NCI-H187 treated with DMSO at 0.1 percent for 48 hours (cell line): Measurements from ENCODE around the gene APOBEC3H.

ENCODE experiments used
- DNase-seq: peaks from one replicate; lab custom pipeline; 2025; lab: John Stamatoyannopoulos, UW

Gene APOBEC3H

DNA sequence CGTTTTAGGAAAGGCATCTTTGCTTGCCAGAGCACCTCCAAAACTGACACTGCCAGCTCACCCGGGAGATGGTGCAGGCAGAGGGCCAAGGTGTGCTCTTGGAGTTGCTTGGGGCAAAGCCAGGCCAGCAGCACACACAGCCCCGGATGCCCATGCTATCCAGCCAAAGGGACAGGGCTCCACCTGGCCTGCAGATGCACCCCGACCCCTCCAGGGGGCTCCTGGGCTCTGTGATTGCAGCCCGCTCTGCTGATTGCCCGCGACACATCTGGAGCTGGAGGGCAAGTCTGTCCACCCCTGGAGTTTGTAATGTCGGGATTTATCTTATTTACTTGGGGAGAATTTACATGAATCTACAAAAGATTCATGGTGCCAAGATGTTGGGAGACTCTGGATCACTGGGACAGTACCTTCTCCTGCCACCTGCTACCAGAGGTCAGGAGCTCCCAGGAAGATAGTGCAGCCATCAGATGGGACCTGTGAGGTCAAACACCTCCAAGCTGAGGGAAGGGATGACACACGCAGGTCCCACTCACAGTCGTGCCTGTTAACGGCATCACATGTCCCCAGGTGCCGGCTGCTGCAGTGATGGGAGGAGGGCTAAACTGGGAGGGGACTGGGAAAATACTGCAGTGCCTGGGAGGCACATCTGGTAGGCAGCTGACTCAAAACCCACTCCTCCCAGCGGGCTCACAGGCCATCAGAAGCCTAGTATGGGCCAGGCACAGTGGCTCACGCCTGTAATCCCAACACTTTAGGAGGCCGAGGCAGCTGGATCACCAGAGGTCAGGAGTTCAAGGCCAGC is 38.2 kb downstream of the APOBEC3H start:
- DNase-seq: no peak

DNA sequence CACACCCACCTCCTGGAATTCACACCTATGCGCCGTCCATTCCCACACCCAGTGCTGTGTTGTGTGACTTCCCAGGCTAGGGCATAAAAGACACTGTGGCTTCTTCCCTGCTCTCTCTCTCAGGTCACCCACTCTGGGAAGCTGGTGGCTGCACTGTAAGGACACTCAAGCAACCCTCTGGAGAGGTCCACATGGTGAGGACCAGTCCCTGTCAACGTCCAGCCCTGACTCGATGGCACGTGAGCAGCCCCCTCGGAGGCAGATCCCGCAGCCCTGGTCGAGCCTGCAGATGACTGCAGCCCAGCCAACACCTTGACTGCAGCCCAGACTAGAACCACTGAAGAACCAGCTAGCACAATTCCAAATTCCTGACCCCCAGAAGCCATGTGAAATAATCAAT is 39.3 kb downstream of the APOBEC3H start:
- DNase-seq: no peak

DNA sequence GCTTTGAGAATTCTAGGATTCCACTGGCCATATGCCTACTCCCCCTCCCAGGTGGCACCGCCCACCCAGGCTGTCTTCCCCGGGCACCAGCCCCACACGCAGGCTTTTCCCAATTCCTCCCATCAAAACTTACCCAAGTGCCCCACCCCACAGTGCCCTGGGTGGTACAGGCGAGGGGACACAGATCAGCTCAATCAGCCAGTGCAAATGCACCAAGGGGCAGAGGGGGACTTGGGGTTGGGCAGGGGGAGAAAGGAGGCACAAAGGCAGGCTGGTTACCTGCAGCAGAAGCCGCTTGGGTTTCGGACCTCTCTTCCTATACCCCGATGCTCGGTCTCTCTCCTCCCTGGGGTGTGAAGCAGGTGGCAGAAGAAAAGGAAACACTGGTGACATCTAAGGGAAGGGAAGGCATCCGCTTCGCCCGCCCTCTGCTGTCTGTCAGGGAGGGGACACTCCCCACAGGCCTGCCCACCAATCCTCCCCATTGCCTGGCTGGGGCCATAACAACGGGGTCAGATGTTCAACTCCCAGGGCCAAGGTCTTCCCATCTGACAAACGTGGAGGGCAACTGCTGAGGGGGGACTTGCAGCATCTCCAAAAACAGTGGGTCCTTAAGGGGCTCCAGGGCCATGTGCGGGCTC is 41.4 kb downstream of the APOBEC3H start:
- no peak for DNase-seq

DNA sequence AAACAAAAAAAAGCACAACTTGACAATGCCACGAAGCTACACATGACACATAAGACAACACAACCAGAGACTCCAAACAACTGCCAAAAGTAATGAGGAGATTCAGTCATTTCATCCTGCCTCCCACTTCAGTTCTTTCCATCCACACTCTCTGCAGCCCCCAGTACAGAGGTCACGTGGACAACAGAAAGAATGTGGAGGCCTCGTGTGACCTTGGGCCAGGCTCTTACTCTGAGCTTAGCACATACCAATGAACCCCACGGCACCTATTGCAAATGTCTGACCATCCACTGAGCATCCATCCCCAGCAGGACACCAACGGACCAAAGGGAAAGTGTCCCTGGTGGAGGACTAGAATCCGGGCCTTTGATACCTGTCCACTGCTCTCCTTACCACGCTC is 42.9 kb downstream of the APOBEC3H start:
- no peak for DNase-seq

DNA sequence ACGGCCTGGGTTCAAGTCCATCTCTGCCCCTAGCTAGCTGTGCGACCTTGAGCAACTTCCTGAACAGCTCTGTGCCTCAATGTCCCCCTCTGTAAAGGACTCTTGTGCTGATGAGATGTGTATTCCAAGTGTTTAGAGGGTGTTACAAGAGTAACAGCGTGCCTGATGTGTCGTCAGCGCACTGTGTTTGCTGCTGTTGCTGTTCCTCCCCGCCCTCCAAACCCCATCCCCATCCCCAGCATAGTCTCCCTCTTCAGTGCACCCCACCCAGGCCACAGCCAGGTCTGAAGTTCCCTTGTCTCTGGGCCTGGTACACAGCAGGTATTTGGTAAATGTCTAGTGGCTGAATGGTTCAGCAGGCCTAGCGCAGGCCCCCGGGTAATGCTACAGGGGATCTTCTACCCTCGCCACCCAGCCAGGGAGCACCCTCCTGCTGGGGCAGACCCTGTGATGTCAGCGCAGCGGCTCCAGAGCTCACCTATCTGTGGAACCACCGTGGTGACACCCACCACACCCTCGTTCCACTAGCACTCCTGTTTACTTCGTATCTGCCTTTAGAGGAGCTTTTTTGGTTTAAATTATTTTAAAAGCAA is 45.1 kb downstream of the APOBEC3H start:
- no peak for DNase-seq

DNA sequence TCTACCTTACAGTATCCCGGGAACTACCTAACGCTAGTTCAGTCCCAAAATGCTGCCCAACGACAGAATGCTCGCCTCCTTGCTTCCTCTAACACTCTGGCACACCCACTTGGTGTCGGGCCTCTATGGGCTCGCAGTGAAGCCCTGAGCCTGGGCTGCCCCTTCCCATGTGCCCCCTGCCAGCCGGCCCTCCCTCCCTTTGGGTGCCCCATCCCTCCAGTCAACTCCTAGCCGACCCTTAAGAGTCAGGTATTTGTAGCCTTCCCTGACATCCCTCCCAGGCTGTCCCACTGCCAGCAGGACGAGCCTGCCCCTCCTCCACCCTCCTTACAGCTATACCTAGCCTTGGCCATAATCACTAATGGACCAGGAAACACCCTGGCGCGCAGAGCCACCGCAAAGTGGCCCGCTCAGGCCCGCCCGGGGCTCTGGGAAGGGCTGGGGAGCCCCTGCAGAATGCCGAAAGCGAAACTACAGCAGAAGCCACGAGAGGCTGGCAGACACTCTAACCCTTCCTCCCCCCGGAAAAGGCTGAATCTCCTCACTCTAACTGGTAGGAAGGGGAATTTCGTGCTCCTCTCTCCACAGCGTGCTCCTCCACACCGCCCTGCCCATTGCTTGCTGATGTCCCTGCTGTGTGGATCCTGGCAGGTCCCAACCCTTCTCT is 47.2 kb downstream of the APOBEC3H start:
- DNase-seq: no peak

DNA sequence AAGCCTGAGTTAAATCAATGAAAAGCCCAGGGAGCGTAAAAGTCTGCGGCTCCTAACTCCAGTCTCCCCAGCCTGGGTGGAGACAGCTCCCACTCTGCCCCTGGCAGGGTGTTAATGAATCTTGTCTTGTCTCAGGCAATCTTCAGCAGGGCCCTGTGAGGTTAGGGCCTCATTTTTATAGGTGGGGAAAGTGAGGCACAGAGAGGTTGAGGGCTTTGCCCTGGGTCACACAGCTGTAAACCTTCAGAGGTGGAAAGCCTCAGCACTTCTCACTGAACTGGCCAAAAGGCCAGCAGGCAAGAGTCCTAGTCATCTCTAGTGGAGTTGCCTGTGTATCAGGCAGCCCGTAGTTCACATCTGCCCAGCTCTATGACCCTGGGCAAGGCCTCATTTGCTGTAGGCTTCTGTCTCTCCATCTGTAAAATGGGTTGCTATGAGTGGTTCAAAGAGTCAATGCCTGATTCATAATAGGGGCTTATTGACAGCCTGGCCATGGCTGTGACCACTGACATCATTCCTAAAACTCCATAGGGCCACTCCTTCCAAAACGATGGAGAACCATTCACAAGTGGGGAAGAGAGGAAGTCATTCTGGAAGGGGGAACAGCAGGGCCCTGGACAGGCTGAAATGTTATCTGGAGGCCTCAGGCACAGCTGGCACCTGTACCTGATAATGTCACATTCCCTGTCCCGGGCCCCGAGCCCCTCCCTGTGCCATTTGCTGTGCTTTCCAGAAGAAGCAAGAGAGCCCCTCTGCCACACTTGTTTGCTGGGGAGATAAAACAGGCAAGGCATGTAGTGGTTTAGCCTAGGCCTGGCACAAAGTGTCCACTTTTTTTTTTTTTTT is 49.4 kb downstream of the APOBEC3H start:
- no peak for DNase-seq

DNA sequence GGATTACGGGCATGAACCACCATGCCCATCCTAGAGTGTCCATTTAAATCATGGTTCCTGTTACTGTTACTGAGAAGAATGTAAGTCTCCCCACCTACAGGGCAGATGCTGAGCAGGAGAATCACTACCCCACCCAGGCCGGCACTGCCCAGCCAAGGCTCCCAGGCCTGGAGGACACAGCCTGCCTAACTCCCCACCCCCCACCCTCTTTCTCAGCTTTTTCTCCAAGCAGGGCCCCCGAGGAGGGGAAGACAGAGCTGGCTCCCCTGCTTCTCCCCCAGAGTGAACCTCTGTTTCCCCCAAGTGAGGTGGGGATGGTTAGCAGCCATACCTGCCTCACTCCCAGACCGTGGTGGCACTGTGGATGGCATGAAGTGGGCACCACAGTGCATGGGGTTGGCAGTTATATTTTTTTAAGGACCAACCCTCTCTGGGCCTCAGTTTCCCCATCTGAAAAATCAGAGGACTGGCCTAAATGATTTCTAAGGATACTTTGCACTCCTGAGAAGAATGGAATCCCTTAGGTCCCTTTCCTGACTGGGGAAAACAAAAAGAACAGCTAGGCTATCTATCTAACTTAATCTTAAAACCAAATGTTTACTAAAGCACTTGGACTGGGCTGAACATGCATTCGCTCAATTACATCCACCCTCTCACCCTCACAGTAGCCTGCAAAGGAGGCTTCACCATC is 50.4 kb downstream of the APOBEC3H start:
- DNase-seq: no peak

DNA sequence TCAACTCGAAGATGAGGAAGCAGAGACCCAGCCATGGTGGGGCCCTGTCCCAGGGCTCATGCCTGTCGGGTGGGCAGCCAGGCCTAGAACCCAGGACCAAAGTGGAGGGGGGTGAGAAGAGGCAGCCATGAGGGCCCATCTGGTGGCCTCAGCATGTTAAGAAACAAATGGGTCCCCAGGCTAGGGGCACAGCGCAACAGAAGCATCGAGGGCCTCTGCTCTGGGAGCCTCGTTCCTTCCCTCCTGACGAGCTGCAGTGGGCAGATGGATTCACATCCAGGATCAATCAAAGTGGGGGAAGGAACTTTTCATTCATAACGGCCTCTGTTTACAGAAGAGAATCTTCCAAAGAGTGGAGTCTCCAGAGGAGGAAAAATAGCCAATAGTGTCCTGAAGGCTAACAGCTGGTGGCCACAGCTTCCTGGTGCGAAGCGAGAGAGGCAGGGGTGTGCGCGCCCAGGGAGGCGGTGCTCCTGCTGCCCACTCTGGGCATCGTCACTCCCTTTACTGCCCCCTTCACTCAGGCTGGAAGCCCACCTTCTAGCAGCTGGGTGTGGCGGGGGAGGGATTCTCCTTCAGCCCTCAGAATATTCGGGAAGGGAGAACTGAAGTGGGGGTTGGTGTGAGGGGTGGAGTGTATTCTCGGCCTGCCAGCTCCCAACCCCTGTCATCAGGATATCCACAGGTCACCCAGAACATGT is 51.1 kb downstream of the APOBEC3H start:
- DNase-seq: no peak

DNA sequence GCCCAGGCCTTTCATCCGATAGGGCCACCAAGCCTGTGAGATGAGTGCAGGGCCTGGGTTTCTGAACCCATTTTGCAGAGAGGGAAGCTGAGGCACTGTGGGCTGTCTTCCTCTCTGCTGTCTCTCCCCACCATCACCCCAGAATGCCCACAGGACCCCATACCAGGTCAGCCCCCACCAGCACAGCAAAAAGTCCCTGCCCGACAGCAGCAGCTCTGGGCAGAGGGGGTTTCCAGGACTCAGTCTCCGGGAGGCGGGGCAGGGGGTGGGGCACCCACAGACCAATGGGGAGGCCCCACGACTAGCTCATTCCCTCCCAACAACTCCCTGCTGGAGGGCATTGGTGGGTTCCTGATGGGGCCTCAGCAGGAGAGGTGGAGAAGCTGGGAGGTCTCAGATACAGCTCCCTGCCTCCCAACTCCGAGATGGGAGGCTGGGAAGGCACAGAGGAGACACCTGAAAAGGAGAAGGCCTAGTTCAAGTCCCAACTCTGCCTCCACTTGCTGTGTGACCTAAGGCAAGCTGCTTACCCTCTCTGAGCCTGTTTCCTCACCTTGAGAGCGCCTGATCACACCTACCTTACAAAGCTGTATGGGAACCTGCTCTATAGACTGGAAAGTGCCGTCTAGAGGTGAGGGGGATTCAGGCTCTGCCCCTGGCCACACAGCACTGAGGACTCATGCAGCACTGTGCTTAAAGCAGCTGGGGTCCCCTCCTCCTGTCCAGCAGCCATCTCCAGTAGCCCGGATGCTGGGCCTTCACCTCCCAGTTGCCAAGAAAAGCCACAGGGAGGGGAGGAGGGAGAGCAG is 51.9 kb downstream of the APOBEC3H start:
- no peak for DNase-seq

DNA sequence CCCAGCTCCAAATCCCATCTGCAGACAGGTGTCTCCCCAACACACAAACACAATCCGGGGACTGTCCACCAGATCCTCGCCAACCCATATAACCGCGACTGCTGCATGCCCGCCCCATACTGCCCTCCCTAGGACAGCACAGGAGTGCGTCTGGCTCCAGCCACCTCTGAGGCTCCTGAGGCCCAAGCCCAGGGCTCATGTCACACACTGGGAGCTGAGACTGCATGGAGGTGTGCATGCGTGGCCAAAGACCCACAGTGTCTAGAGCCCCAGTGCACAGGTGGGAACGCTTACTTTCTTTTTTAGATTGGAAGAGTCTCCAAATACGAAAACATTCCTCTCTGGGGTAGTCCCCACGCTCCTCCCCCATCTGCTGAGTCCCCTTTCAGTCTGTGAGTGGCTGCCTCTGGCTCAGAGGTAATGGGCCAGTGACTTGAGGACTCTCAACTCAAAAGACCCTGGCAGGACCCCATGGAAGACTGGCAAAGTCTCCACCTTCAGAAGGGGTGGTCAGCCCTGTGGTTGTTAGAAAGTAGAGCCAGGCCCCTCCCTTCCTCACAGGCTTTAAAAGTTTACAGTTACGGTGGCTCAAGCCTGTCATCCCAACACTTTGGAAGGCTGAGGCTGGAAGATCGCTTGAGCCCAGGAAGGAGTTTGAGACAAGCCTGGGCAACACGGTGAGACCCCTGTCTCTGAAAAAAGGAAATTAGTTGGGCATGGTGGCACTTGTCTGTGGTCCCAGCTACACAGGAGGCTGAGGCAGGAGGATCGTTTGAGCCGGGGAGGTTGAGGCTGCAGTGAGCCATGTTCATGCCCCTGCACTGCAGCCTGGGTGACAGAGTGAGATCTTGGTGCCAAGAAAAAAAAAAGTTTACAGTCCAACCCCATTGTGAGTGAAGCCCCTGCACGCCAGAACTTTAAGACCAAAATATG is 53.1 kb downstream of the APOBEC3H start:
- DNase-seq: no peak

DNA sequence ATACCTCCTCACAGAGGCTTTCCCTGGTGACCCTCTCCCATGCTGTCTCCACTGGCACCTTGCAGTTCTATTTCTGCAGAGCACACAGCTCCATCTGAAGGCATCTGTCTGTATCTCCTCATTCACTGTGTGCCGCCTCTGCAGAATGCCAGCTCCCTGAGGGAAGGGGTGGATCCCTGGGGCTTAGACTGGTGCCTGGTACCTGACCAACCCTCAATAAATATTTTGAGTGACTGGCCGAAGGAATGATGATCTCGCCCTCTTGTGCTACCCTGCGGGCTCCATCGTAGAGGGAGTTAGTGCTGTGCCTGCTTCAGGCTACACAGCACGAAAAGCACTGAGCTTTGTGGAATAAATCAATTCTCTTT is 53.8 kb downstream of the APOBEC3H start:
- no peak for DNase-seq

DNA sequence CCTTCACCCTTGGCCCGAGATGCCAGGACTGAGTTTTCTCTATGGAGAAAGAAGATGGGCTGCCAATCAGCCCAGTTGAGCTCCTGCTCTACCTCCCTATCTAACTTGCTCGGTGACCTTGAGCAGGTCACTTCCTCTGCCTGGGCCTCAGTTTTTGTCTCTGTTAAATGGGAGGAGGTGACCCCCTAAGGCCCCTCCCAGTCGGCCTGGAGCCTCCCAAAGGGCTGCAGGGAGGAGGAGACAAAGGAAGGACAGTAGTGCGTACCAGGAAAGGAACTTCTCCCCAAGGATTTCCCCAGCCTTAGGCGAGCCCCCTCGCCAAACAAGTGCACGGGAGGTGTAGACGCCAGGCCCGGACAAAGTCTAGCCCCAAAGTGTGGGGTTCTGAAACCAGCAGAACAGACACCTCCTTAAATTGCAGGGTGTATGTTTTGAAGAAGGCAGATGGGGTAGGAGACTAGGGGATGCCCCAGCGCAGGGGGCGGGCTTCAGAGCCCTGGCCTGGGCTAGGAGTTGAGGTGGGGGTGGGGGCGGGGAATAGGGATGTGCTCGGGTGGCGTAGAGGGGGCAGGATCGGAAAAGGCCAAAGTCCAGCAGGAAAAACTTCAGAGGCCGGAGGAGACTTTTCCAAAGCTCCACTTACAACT is 54.4 kb downstream of the APOBEC3H start:
- DNase-seq: no peak

DNA sequence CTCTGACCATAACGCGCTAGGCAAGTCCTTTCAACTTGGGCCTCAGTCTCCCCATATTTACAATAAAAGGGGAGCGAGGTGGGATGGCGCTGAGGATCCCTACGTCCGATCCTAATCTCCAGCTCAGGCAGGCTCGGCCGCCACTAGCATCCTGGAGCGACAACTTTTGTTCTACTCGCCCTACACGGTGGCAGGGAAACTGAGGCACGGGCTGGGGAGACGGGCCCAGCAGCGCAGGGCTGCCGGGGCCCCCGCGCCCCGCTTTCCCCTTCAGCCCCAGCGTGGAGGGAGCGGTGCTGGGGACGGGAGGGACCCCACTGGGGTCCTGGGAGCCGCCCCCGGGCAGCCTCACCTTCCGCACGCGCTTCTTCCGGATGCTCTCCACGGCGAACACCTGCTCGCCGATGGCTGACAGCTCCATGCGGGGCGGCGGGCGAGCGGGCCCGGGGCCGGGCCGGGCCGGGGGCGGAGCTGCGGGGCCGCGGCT is 55.0 kb downstream of the APOBEC3H start:
- DNase-seq: no peak

DNA sequence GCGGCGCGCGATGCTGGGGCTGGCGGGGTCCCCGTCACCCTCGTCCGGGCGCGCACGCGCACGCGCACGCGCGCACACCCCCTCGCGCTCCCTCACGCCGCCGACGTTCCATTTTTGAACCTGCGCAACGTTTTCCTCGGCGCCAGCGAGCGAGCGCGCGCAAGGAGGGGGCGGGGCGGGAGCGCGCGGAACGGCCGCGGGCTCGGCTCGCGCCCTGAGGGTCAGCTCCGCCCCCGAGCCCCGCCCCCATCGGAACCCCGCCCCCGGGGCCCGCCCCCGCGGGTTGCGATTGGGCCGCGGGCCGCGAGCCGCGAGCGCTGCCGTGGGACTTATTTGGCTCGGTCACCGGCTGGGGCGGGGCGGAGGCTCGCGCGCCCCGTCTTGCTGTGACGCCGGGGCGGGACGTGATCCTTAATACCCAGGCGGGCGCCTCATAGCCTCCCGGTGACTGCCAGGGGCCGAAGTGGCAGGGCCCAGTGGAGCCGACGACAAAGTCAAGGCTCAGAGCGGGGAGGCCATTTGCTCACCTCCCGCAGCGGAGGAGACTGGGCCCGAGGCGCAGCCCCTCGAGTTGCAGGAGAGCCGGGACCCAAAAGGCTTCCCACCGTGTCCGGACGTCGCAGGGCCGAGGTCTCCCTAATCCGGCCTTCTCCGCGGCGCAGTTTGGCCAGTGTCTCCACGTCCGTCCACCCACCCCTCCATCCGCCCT is 55.6 kb downstream of the APOBEC3H start, which contains the start of gene CBX7:
TSS of gene CBX7 (minus strand) at position 170 of the 709 bp plus-strand sequence. CDS start 236 bp downstream, outside the sequence.
- DNase-seq: peak; percentile 16

DNA sequence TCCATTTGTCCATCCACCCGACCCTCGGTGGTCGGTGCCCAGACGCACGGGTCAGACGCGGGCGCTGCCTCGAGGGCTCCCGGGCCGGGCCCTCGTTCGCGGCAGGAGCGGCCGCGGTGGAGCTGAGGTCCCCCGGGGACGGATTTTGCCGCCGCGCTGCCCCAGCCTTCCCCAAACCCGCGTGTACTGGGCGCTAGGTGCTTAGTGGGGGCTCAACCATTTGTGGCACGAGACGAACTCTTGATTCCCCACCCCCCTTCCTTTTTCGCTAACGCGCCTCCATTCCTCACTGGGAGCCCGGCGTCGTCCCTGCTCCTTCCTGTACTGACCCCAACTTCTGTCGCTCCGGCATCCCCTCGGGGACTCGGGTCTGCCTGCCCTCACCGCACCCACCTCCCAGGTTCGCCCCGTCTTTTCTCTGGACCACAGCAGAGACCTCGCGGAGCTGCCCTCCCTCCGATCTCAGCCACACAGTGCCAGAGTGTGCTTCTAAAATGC is 56.2 kb downstream of the APOBEC3H start:
- DNase-seq: no peak
